HG03064 (cell line): ENCODE data around the gene CBLC.

Experiments used
- ATAC-seq: cut with Tn5 transposase; IDR thresholded peaks from one replicate; pipeline ENCODE4 v1.9.1; 2021; ENCODE audit warnings: low read depth; ENCODE audit not compliant: unreplicated experiment

Gene CBLC

DNA sequence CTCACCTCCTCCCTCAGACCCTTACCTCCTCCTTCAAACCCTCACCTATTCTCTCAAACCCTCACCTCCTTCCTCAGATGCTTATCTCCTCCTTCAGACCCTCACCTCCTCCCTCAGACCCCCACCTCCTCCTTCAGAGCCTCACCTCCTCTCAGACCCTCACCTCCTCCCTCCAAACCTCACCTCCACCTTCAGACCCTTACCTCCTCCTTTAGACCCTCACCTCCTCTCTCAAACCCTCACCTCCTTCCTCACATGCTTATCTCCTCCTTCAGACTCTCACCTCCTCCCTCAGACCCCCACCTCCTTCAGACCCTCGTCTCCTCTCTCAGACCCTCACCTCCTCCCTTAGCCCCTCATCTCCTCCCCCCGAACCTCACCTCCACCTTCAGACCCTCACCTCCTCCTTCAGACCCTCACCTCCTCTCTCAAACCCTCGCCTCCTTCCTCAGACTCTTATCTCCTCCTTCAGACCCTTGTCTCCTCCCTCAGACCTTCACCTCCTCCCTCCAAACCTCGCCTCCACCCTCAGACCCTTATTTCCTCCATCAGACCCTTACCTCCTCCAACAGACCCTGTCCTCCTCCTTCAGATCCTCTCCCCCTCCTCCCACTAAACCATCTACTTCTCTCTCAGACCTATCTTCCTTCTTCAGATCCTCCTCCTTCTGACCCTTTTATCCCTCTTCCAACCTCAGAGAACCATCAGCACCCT, 31.6 kb upstream of the CBLC start:
- no peak for ATAC-seq

DNA sequence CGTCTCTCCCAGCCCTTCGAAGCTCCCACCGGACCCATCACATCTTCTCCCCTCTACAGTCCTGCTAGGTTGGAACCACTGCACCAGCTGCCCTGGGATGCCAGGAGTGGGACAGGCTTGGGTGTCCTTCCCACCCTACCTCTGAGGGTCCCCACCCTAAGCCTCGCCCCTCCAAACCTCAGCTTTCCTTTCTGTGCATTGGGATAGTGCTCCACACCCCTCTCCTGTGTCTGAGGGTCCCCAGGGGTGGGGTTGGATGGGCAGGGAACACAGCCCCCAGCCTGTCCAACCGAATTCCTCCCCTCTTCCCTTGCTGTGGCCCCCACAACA, 31.1 kb upstream of the CBLC start:
- no peak for ATAC-seq

DNA sequence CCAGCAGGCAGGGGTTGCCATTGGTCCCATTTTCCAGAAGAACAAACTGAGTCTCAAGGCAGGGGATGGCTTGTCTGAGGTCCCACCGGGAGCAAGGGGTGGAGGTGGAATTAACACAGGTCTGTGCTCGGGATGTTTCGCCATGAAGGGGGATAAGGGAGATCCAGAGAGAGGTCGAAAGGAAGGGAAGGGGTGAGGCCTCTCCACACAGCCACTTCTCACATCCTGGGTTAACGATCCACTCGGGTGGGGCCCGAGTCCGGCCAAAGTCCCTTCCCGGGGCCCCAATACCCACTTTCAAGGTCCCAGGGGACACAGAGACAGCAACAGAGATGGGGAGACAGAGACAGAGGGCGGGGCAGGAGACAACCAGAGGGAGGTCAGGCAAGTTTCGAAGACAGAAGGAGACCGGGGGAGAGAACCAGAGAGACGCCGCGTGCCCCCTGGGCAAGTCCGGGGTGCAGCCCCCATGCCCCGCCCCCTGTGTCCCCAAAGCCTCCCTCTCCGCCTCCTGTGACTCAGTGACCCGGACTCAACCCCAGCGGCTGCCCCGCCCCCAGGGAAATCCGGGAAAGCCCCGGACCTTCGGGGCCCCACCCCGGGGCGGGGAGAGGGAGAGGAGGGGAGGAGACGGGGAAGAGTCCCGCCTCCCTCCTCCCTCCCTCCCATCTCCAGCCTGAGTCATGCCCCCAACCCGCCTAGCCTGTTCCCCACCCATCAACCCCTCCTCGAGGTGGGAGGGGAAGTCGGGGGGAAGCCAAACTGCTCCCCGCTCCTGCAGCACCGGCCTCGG, 30.5 kb upstream of the CBLC start:
- ATAC-seq, result no peak

DNA sequence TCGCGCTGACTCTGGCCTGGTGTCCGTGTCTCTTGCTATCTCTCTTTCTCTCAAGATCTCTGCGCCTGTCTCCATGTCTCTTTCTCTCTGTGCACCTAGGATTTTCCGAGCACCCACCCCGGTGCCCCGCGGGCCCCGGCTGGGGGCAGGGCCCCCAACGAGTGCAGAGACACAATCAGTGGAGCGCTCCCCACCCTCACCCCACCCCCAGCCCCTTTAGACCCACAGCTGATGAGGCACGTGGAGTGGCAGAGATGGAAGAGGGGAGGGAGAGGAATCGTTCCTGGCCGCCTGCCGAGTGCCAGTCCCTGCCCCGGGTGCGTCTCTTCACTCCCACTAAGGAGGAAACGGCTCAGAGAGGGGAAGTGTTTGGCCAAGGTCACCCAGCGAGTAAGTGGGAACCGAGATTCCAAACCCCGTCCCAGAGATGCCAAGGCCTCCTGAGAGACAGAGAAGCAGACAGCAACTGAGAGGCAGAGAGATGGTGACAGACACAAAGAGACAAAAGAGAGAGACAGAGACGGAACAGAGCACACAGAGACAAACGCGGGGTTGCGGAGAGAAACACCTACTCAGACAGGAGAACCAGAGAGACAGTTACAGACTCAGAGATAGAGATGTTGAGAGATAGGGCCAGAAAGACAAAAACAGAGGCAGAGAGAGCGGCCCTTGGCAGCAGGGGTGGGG, 29.8 kb upstream of the CBLC start:
- ATAC-seq, result no peak

DNA sequence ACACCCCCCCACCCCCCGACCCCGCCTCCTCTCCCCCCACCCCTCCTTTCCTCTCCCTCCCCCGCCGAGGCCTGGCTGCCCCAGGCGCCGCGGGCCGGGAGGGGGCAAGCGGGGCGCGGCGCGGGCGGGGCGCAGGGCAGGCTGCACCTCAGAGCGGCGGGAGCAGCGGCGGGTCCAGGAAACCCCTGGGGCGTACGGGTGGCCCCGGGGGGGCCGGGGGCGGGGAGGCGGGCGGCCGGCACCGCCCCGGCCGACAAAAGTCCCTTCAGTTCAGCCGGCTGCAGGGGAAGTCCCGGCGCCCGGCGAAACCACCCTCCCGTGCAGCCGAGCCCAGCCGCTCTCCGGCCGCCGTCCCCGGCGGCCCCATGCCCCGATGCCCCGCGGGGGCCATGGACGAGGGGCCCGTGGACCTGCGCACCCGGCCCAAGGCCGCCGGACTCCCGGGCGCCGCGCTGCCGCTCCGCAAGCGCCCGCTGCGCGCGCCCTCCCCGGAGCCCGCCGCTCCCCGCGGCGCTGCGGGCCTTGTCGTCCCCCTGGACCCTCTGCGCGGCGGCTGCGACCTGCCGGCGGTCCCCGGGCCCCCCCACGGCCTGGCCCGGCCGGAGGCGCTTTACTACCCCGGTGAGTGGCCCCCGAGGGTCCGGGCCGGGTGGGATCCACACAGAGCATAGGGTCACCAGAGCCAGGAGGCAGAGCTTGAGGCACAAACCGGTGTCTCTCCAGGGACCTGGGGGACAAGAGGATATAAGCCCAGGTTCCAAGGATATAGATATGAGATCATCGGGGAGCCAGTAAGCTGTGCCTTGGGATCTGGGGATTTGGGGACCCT, 29.1 kb upstream of the CBLC start, which contains the start of gene BCL3:
Gene BCL3 (plus strand): TSS at position 283 of the 829 bp plus-strand sequence. CDS start 83 bp downstream, at position 366.
- no peak for ATAC-seq

DNA sequence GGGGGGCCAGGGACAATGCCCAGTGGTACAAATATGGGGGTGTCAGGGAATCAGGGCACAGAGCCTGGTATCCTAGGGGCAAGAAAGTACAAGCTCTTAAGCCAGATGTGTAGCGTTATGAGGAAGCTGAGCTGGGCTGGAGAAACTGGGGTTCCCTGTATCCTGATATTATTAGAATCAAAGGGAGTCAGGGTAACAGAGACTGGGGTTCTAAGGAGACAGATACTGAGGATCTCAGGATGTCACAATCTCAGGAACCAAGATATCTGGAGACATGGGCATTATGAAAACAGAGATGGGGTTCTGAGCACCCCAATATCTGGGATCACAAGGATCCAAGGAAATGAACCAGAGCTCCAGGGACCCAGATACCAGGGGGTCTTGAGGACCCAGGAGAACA, 28.4 kb upstream of the CBLC start:
- ATAC-seq, result no peak

DNA sequence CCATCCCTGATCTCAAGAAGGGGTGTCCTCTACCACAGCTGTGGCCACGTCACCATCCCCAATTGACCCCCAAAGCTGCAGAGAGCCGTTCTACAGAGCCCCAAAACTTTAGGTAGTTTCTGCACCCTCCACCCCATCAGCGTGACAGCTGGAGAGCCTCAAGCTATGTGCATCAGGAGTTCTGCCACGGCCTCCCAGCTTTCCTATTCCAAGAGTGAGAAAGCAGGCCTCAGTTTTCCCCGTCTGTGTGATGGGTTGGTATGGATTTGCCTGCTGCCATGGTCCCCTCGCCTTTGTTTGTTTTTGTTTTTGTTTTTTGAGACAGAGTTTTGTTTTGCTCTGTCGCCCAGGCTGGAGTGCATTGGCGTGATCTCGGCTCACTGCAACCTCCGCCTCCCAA, 27.7 kb upstream of the CBLC start:
- no peak for ATAC-seq

DNA sequence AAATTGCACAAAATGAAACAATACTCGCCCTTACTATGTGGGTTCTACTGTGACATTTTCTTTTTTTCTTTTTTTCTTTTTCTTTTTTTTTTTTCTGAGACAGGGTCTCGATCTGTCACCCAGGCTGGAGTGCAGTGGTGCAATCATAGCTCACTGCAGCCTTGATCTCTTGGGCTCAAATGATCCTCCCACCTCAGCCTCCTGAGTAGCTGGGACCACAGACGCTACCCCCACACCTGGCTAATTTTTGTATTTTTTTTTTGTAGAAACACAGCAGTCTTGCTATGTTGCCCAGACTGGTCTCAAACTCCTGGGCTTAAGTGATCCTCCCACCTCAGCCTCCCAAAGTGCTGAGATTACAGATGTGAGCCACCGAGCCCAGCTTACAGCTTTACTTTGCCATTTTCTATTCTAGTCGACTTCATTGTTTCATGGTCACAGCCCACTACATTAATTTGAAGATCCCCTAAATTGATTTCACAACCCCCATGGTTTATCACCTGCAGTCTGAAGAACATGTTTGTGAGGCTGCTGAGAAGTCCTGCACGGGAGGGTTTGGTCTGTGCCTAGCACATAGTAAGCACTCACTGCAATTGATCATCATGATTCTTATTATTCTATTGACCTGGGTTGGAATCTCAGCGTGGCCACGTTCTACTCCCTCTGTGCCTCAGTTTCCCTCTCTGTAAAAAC, 25.4 kb upstream of the CBLC start:
- no peak for ATAC-seq

DNA sequence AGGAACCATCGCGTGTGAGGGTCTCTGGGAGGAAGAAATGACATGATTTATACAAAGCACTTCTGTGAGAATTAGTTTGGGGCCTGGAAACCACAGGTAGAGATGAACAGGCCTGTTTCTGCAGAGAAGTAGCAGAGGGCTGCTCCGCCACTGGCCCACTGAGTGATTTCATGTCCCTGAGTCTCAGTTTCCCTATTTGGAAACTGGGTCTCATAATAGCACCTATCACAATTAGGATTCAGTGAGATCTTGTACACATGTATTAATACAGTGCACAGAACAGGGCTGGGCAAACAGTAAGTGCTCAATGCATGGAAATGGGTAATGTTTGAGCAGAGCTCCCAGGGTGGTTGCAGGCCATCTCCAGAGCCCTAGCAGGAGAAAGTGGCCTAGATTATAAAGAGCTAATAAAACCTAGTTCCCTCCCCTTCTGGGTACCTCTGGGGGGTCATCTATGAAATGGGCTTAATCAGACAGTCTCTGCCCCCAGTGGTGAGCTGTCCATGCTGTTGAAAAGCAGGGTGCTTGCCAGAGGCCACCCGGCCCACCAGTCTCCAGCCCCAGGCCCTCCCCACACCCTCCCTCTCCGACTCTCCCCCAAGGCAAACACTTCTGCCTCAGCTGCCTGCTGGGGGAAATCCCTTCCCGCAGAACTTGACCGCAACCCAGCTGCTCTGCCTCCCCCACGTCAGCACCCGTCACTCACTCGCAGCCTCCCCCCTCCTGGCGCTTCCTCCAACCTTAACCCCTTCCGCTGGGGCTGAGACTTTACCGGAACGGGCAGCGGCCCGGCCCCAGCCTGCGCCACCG, 24.7 kb upstream of the CBLC start:
- ATAC-seq, result peak; percentile 57

DNA sequence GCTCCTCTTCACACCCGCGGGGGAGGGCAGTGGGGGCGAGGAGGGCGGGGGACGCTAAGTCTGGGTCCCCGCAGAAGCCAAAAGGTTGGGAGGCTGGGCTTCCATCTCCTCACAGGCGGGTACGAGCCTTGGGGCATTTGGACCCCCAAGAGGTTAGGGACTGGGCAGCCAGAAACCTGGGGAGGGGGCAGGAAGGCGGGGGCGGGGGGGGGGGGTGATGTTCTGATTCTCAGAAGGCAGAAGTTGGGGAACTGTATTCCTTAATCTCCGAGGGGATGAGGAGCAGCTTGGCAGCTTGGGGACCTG, 24.1 kb upstream of the CBLC start:
- no peak for ATAC-seq

DNA sequence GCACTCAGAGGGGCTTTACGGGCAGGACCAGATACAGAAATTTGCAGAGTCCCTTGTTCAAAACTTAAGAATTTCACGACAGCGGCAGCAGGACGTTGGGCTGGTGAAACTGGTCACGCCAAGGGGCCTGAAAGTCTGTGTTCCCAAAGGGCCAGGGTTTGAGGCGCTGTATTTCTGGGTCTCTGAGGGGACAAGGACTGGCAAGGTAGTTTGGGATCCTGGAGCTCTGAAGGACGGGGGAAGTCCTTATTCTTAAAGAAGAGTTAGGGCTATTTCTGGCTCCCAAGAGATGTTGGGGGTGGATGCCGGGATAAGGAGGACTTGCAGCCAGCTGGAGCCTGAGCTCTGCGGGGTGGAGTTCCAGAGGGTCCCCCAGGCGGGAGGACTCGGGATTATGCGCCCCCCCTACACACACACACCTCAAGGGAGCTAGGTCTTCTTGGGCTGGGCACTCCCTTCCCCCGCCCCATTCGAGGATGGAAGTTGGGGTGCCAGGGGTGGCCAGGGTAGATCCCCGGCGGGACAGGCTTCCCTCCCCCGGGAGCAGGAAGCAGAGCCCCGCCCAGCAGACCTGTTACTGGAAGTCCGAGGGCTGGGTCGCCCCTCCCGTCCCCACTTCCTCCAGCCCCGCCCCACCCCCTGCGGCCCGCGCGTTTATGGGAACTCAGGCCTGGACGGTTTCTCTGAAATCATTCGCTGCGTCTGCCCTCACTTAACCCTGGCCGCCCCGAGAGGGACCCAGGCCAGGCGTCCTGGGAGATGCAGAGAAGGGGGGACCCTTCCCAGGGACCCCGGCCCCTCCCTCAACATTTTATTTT, 23.5 kb upstream of the CBLC start:
- ATAC-seq, result no peak

DNA sequence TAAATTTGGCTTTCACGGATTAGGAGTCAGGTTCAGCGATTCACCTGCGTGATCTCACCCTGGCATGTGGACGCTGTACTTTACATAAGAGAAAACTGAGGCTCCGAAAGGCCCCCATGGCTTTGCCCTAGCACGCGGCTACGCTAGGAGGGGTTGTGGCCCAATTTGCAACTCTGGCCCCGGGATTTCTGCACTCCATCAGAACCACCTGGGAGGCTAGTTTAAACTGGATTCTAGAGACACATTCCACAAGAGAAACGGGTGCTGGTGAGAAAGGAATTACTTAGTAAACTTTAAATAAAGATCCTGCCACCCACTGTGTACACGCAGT, 23.0 kb upstream of the CBLC start:
- no peak for ATAC-seq

DNA sequence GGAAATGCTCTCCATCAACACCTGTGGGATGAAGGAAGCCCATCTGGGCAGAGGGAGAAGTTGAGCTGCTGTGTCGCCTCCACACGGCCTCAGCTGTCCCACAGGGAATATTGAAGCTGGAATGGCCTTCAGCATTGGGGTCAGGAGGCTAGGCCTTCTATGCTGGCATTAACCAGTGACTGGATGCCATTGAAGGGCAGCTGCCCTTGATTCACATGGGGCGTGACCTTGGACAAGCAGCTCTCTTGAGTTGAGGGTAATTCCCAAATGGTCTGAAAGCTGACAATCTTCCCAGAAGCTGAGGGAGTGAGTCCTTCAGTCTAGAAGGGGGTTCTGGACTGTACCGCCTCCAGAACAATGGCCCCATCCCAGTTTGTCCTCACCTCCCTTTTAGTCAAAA, 22.5 kb upstream of the CBLC start:
- no peak for ATAC-seq

DNA sequence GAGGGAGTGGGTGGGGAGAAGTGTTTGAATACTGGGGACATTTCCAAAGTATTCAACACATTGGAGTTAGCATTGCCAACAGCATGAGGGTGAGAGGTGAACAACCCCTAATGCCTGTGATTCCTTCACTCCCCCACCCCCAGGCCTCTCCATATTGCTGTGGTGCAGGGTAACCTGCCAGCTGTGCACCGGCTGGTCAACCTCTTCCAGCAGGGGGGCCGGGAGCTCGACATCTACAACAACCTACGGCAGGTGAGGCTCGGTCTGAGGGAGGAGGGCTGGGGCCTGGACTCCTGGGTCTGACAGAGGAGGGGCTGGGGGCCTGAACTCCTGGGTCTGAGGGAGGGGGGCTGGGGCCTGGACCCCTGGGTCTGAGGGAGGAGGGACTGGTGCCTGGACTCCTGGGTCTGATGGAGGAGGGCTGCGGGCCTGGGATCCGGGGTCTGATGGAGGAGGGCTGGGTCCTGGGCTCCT, 21.6 kb upstream of the CBLC start:
- no peak for ATAC-seq

DNA sequence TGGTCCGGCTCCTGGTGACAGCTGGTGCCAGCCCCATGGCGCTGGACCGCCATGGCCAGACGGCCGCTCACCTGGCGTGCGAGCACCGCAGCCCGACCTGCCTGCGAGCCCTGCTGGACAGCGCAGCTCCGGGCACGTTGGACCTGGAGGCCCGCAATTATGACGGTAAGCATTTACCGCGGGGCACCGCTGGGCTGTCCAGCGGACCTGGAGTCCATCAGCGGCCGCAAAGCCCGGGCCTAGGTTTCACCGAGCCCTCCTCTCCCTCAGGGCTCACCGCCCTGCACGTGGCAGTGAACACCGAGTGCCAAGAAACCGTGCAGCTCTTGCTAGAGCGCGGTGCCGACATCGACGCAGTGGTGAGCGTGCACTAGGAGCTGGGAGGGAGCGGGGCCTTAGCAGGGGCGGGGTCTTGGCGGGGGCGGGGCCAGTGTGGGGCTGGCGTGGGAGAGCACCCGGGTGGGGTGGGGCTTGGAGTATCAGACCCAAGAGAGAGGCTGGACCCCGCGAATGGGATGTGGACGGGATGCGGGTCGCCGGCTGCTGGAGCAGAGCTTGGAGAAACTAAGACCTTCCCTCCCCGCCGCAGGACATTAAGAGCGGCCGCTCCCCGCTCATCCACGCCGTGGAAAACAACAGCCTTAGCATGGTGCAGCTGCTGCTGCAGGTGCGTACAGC, 20.5 kb upstream of the CBLC start:
- no peak for ATAC-seq

DNA sequence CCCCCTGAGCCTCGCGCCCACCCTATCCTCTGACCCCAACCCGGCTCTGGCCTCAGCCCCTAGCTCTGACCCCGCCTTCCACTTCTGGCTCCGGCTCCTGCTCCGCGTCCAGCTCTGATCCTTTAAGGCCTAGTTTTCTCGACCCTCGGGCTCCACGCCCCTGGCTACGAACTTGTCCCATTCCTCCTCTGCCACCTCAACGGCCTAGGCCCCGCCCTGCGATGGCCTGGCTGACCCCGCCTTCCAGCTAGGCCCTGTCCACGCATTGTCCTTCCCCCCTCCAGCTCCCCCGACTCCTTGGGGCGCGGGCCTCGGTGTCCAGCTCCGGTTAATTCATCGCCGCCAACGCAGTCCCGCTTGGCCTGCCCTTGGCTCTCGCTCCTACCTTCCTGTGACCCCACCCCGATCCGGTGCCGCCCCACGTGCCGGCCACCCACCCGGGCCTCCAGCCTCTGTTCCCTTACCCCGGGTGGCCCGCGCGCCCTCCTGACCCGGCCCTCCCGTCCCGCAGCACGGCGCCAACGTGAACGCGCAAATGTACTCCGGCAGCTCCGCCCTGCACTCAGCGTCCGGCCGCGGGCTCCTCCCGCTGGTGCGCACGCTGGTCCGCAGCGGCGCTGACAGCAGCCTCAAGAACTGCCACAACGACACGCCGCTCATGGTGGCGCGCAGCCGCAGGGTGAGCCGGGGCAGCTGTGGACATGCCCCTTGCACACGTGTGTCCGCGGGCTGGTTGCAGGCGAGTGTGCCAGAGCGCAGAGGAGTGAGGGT, 19.8 kb upstream of the CBLC start:
- ATAC-seq, result no peak

DNA sequence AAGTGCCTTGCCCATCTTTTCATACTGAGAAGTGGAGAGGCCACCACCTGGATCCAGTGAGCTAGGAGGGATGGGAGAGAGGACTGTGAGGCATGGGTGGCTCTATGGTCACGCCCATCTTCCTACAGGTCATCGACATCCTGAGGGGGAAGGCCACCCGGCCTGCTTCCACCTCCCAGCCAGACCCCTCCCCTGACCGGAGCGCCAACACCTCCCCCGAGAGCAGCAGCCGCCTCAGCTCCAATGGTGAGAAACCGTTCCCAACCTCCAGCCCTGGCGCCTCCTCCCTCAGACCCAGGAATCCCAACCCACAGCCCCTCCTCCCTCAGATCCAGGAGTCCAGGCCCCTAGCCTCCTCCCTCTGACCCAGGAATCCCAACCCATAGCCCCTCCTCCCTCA, 19.1 kb upstream of the CBLC start:
- no peak for ATAC-seq
